HG02938 (cell line): ENCODE measurements around the gene ABCF1.
A peak's percentile ranks its signal among the peaks of the same experiment; 100 is the strongest.

Experiments used
- ATAC-seq: cut with Tn5 transposase; IDR thresholded peaks from one replicate; pipeline ENCODE4 v1.9.1; 2021; ENCODE audit warnings: mild to moderate bottlenecking, moderate library complexity; ENCODE audit not compliant: unreplicated experiment

The ABCF1 gene

GRCh38 chr6:30618270-30618797 lies 47.1 kb downstream of the ABCF1 start:
- ATAC-seq, result no peak

GRCh38 chr6:30619561-30619960 lies 48.3 kb downstream of the ABCF1 start:
- no peak for ATAC-seq

- no peak for ATAC-seq
Observed at GRCh38 chr6:30625511-30625910, 54.3 kb downstream of the ABCF1 start.

DNA sequence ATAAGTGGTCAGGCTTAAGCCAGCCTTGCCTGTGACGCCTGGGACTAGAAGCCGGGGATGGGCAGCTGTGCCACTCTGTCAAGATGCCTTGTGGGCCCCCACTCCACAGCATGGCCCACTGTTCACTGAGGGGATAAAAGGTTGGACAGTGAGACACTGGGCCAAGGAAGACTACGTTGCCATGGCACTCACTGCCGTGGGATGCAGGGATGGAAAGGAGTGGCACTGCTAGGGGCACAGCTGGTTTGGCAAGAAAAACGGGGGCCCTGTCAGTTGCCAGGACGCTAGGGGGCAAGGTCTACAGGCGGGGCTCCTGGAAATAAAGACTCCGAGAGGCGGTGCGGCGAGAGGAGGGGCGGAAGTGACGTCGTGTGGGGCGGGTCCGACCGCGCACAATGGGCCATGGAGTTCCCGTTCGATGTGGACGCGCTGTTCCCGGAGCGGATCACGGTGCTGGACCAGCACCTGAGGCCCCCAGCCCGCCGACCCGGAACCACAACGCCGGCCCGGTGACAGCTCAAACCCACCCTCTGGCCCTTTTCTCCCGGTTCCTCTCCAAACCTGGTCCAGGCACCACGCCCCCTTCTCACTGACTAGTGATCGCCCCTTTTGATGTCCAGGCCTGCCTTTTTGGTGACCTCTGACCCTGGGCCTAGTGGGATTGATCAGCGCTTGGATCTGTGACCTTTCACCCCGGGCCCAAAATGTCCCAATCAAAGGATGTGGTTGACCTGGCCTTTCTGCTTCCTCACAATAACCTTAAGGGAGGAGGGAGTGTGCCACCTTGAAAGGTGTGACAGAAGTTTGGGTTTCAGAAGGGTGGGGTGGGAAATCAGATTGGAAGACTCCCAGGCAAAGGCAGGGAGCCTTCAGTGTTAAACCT lies 55.5 kb downstream of the ABCF1 start, which contains the start of gene ATAT1:
ATAT1 (plus strand) TSS at position 391 of the 883 bp plus-strand sequence.
- peak; percentile 82 for ATAC-seq

DNA sequence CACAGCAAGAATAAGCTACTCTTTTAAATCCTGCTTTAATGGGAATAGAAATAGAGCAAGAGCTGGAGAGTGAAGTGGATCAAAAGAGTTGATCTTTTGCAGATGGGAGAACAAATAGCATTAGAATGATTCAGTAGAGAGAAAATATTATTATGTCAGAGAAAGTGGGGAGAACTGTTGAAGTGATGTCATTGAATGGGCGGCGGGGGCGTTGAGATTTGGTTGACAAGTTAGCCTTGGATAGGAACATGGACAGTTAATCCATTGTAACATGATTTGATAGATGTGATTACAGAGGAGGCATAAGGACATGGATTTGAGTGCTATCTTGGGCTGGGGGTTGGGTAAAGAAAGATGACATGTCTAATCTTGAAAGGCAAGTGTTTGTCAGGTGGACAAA lies 64.6 kb downstream of the ABCF1 start:
- no peak for ATAC-seq

GRCh38 chr6:30640481-30640880 lies 69.2 kb downstream of the ABCF1 start:
- no peak for ATAC-seq

DNA sequence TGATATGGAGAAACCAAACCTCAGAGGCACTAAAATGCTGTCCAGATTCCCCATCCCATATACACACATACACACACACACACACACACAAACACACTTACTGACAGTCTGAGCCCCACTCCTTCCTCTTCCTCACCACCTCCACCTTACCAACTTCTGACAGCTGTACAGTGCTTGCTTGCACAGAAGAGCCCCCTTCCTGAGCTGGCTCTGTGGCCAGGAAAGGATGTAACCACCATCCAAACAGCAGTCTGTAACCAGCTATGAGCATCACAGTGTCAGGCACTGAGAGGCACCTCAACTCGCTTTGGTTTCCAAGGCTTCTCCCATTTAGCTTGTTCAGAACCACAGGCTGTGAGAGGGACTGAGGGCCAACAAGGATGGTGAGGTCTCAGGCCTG lies 69.8 kb downstream of the ABCF1 start:
- ATAC-seq, result no peak
